ENCODE measurements around the gene FBLN1. TPM values are rescaled to one million over a fixed set of nuclear protein-coding genes. Genes with fewer than 3 reads are reported as not detected.
"Not testable (repeated sequence)": the region's sequence is repeated elsewhere in the genome, so short reads cannot be mapped to it uniquely, and the experiment has no call there.

The FBLN1 gene
- total RNA-seq, 5 donors from 2014 or later (not counting 1 experiment from before 2014, with no cell fraction given): 0.96 to 1.5 (median 1.0) TPM; not detected in 2

- H3K9me3 ChIP-seq: no peaks in the 10 kb centered on the region
- no peaks in the 10 kb centered on the region for H3K36me3 ChIP-seq (ENCODE audit: control insufficient read depth in 2 of 2, extremely low read depth in 1 of 2, insufficient read depth in 1 of 2, low read length in 1 of 2)
- POLR2A ChIA-PET: no interaction called here
- H3K9me3 Mint-ChIP-seq: no peaks in the 10 kb centered on the region
- H3K27ac ChIP-seq (ENCODE audit: low read length): no peak overlapping the region
- no peak for DNase-seq
- H3K36me3 Mint-ChIP-seq: no peaks in the 10 kb centered on the region
- H3K27me3 ChIP-seq (replicated peaks in 1 of 2; ENCODE audit: control insufficient read depth in 2 of 2, extremely low read depth in 1 of 2, insufficient read depth in 2 of 2, low read length in 1 of 2): peaks cover 0 to 11% of the 10 kb centered on the region in 2 experiments
- CTCF ChIA-PET: no interaction called here
- H3K4me1 Mint-ChIP-seq: no peaks in the 10 kb centered on the region
- H3K27ac Mint-ChIP-seq: no peak overlapping the region
- no peak for ATAC-seq (replicated peaks in 1 of 4)
- no peaks in the 10 kb centered on the region for H3K4me1 ChIP-seq (ENCODE audit: control insufficient read depth in 1 of 2, extremely low read depth in 1 of 2, insufficient read depth in 2 of 2, low read length in 2 of 2)
- WGBS (ENCODE audit: insufficient coverage): 55% methylated on average over 3 of the region's 3 CpGs
- H3K4me3 Mint-ChIP-seq: no peak overlapping the region
- peaks cover 26 to 30% of the 10 kb centered on the region in 2 donors for H3K27me3 Mint-ChIP-seq
- H3K4me3 ChIP-seq (ENCODE audit: control insufficient read depth in 1 of 2, extremely low read depth in 1 of 2, low read length in 1 of 2): no peak overlapping the region
Measured at GRCh38 chr22:45490836-45491235, 11.8 kb upstream of the FBLN1 start.

DNA sequence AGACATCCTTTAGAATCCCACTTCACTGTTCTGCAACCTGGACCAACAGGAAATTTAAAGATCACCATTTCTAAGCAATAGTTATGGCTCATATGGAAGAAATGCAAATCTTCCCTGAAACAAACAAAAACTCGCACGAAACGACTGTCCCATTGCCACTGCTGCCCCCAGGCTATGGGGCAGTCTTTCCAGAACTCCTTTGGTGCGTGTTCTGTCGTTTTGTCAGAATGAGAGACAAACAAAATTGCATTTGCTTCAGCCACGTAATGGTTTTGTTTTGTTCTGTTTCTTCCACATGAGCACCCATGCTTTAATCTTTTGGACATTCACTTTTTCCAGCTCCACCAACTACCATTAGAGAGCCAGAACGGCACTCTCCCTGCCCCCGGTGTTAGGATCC is 10.8 kb upstream of the FBLN1 start:
- ChIA-PET CTCF (no interaction called here), POLR2A (no interaction called here)
- no peak overlapping the region for H3K4me3 Mint-ChIP-seq
- Histone ChIP-seq H3K4me1 (ENCODE audit: control insufficient read depth in 1 of 2, extremely low read depth in 1 of 2, insufficient read depth in 2 of 2, low read length in 2 of 2) (no peaks in the 10 kb centered on the region), H3K9me3 (no peaks in the 10 kb centered on the region), H3K27ac (ENCODE audit: low read length) (no peak overlapping the region), H3K36me3 (ENCODE audit: control insufficient read depth in 2 of 2, extremely low read depth in 1 of 2, insufficient read depth in 1 of 2, low read length in 1 of 2) (no peaks in the 10 kb centered on the region), H3K4me3 (ENCODE audit: control insufficient read depth in 1 of 2, extremely low read depth in 1 of 2, low read length in 1 of 2) (no peak overlapping the region), H3K27me3 (replicated peaks in 1 of 2; ENCODE audit: control insufficient read depth in 2 of 2, extremely low read depth in 1 of 2, insufficient read depth in 2 of 2, low read length in 1 of 2) (peaks cover 0 to 13% of the 10 kb centered on the region in 2 experiments)
- no peak for DNase-seq
- H3K4me1 Mint-ChIP-seq: no peaks in the 10 kb centered on the region
- H3K27ac Mint-ChIP-seq: no peak overlapping the region
- ATAC-seq (replicated peaks in 1 of 4): no peak
- WGBS (ENCODE audit: insufficient coverage): 86% methylated on average over 4 of the region's 8 CpGs
- no peaks in the 10 kb centered on the region for H3K36me3 Mint-ChIP-seq
- no peaks in the 10 kb centered on the region for H3K9me3 Mint-ChIP-seq
- H3K27me3 Mint-ChIP-seq: peaks cover 26 to 30% of the 10 kb centered on the region in 2 donors

GRCh38 chr22:45493286-45493771 is 9.4 kb upstream of the FBLN1 start:
- H3K27ac Mint-ChIP-seq: no peak overlapping the region
- H3K9me3 Mint-ChIP-seq: no peaks in the 10 kb centered on the region
- WGBS (ENCODE audit: insufficient coverage): 100% methylated on average over 6 of the region's 13 CpGs
- peaks cover 0 to 2% (median 0%) of the 10 kb centered on the region in 3 donors for H3K4me1 Mint-ChIP-seq
- Histone ChIP-seq H3K36me3 (ENCODE audit: control insufficient read depth in 2 of 2, extremely low read depth in 1 of 2, insufficient read depth in 1 of 2, low read length in 1 of 2) (no peaks in the 10 kb centered on the region), H3K9me3 (no peaks in the 10 kb centered on the region), H3K27me3 (replicated peaks in 1 of 2; ENCODE audit: control insufficient read depth in 2 of 2, extremely low read depth in 1 of 2, insufficient read depth in 2 of 2, low read length in 1 of 2) (peaks cover 0 to 12% of the 10 kb centered on the region in 2 experiments), H3K4me3 (ENCODE audit: control insufficient read depth in 1 of 2, extremely low read depth in 1 of 2, low read length in 1 of 2) (no peak overlapping the region), H3K27ac (ENCODE audit: low read length) (no peak overlapping the region), H3K4me1 (ENCODE audit: control insufficient read depth in 1 of 2, extremely low read depth in 1 of 2, insufficient read depth in 2 of 2, low read length in 2 of 2) (no peaks in the 10 kb centered on the region)
- CTCF ChIA-PET: no interaction called here
- no peak for ATAC-seq (replicated peaks in 1 of 4)
- POLR2A ChIA-PET: no interaction called here
- no peak overlapping the region for H3K4me3 Mint-ChIP-seq
- peaks cover 28 to 30% of the 10 kb centered on the region in 2 donors for H3K27me3 Mint-ChIP-seq
- no peaks in the 10 kb centered on the region for H3K36me3 Mint-ChIP-seq
- DNase-seq: no peak

DNA sequence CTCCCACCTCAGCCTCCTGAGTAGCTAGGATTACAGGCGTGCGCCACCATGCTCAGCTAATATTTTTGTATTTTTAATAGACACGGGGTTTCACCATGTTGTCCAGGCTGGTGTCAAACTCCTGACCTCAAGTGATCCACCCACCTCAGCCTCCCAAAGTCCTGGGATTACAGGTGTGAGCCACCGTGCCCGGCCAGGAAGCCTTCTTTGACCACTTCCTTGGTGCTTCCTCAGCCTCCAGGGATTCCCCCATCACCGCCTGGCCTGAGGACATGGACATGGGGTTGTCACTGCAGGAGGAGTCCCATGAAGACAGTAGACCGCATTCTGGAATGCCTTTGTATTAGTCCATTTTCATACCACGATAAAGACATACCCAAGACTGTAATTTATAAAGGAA is 8.4 kb upstream of the FBLN1 start:
- H3K36me3 ChIP-seq (ENCODE audit: control insufficient read depth in 2 of 2, extremely low read depth in 1 of 2, insufficient read depth in 1 of 2, low read length in 1 of 2); POLR2A ChIA-PET; DNase-seq; H3K27ac ChIP-seq (ENCODE audit: low read length); H3K4me1 Mint-ChIP-seq; H3K4me3 Mint-ChIP-seq; H3K36me3 Mint-ChIP-seq; CTCF ChIA-PET; H3K4me3 ChIP-seq (ENCODE audit: control insufficient read depth in 1 of 2, extremely low read depth in 1 of 2, low read length in 1 of 2); H3K9me3 ChIP-seq; ATAC-seq (replicated peaks in 1 of 4); H3K9me3 Mint-ChIP-seq; H3K4me1 ChIP-seq (ENCODE audit: control insufficient read depth in 1 of 2, extremely low read depth in 1 of 2, insufficient read depth in 2 of 2, low read length in 2 of 2); H3K27ac Mint-ChIP-seq: not testable (repeated sequence)
- WGBS (ENCODE audit: insufficient coverage): no CpG with 5 or more reads among the region's 8 CpGs
- peaks cover 0 to 19% of the 10 kb centered on the region in 2 experiments for H3K27me3 ChIP-seq (replicated peaks in 1 of 2; ENCODE audit: control insufficient read depth in 2 of 2, extremely low read depth in 1 of 2, insufficient read depth in 2 of 2, low read length in 1 of 2)
- peaks cover 28 to 31% of the 10 kb centered on the region in 2 donors for H3K27me3 Mint-ChIP-seq

DNA sequence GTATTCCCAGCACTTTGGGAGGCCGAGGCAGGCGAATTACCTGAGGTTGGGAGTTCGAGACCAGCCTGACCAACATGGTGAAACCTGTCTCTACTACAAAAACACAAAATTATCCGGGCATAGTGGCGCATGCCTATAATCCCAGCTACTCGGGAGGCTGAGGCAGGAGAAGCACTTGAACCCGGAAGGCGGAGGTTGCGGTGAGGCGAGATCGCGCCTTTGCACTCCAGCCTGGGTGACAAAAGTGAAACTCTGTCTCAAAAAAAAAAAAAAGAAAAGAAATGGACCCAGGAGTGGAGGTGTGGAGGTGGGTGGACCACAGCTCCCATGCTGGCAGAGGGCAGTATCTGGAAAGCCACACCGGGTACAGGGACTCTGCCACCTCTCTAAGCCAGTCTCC is 7.1 kb upstream of the FBLN1 start:
- POLR2A ChIA-PET; H3K4me1 Mint-ChIP-seq; H3K36me3 ChIP-seq (ENCODE audit: control insufficient read depth in 2 of 2, extremely low read depth in 1 of 2, insufficient read depth in 1 of 2, low read length in 1 of 2); H3K4me1 ChIP-seq (ENCODE audit: control insufficient read depth in 1 of 2, extremely low read depth in 1 of 2, insufficient read depth in 2 of 2, low read length in 2 of 2); H3K36me3 Mint-ChIP-seq; H3K9me3 Mint-ChIP-seq; ATAC-seq (replicated peaks in 1 of 4); CTCF ChIA-PET; H3K27ac ChIP-seq (ENCODE audit: low read length); H3K9me3 ChIP-seq; H3K27ac Mint-ChIP-seq; H3K4me3 ChIP-seq (ENCODE audit: control insufficient read depth in 1 of 2, extremely low read depth in 1 of 2, low read length in 1 of 2); H3K4me3 Mint-ChIP-seq; DNase-seq: not testable (repeated sequence)
- peaks cover 35 to 41% of the 10 kb centered on the region in 2 donors for H3K27me3 Mint-ChIP-seq
- H3K27me3 ChIP-seq (replicated peaks in 1 of 2; ENCODE audit: control insufficient read depth in 2 of 2, extremely low read depth in 1 of 2, insufficient read depth in 2 of 2, low read length in 1 of 2): peaks cover 0 to 23% of the 10 kb centered on the region in 2 experiments
- WGBS (ENCODE audit: insufficient coverage): 94% methylated on average over 7 of the region's 13 CpGs

DNA sequence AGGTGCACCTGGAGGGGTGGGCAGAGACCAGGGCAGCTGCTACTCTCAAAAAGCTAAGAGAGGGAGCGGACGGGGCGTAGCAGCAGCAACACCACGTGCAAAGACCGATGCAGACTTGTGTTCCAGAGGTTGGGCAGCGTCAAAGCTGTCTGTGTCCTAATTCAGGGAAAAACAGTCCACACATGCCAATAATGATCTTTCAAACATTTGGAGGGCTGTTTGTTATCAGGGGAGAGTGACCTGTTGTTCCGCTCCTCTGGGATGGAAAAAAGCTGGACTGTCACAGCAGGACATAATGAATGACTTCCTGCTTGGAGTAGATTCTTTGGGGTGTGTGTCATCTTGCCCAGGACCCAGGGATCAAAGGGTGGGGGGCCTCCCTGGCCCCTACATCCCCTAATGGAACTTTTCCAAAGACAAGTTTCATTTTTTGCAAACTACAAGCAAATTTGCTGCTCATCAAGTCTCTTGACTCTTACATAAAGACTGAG is 6.2 kb upstream of the FBLN1 start:
- H3K27me3 ChIP-seq (replicated peaks in 1 of 2; ENCODE audit: control insufficient read depth in 2 of 2, extremely low read depth in 1 of 2, insufficient read depth in 2 of 2, low read length in 1 of 2): peaks cover 0 to 26% of the 10 kb centered on the region in 2 experiments
- no peaks in the 10 kb centered on the region for H3K9me3 Mint-ChIP-seq
- H3K27me3 Mint-ChIP-seq: peaks cover 36 to 46% of the 10 kb centered on the region in 2 donors
- H3K27ac ChIP-seq (ENCODE audit: low read length): no peak overlapping the region
- no peaks in the 10 kb centered on the region for H3K36me3 ChIP-seq (ENCODE audit: control insufficient read depth in 2 of 2, extremely low read depth in 1 of 2, insufficient read depth in 1 of 2, low read length in 1 of 2)
- H3K4me1 ChIP-seq (ENCODE audit: control insufficient read depth in 1 of 2, extremely low read depth in 1 of 2, insufficient read depth in 2 of 2, low read length in 2 of 2): no peaks in the 10 kb centered on the region
- H3K36me3 Mint-ChIP-seq: no peaks in the 10 kb centered on the region
- no peak overlapping the region for H3K4me3 ChIP-seq (ENCODE audit: control insufficient read depth in 1 of 2, extremely low read depth in 1 of 2, low read length in 1 of 2)
- POLR2A ChIA-PET: no interaction called here
- no peak overlapping the region for H3K27ac Mint-ChIP-seq
- H3K4me3 Mint-ChIP-seq: no peak overlapping the region
- WGBS (ENCODE audit: insufficient coverage): 87% methylated on average over 3 of the region's 7 CpGs
- DNase-seq: no peak
- no peaks in the 10 kb centered on the region for H3K9me3 ChIP-seq
- ATAC-seq (replicated peaks in 1 of 4): no peak
- CTCF ChIA-PET: no interaction called here
- peaks cover 0 to 2% (median 0%) of the 10 kb centered on the region in 3 donors for H3K4me1 Mint-ChIP-seq

All from T-cell (primary cell).